Esophagus muscularis mucosa (tissue), 4 donors: ENCODE data around the gene PAPSS1. TPM values are rescaled to one million over a fixed set of nuclear protein-coding genes. Genes with fewer than 3 reads are reported as not detected.

Experiments
- DNase-seq: peaks from one replicate; pipeline ENCODE4 v3.0.0-alpha.2; 2017; ENCODE audit errors: extremely low spot score
- H3K27ac ChIP-seq, 4 donors: fragments of 200-600 bp; sonication (generic); replicated peaks in 1 of 4; 1 replicate in 3 of 4; 2 replicates in 1 of 4; pipeline ENCODE4 v1.5.1; 2016 to 2019; ENCODE audit warnings: mild to moderate bottlenecking in 1 of 4
- H3K27me3 ChIP-seq, 4 donors: fragments of 200-600 bp; sonication (generic); one replicate each; pipeline versions ENCODE4 v1.5.1 to v1.6.0; 2016 to 2019
- H3K36me3 ChIP-seq, 4 donors: fragments of 200-600 bp; sonication (generic); one replicate each; pipeline ENCODE4 v1.5.1; 2016 to 2019
- H3K4me1 ChIP-seq, 4 donors: fragments of 200-600 bp; sonication (generic); one replicate each; pipeline ENCODE4 v1.5.1; 2016 to 2019
- H3K4me3 ChIP-seq, 4 donors: fragments of 200-600 bp; sonication (generic); 1 replicate in 2 of 4; 2 replicates in 2 of 4; pipeline ENCODE4 v1.5.1; 2016 to 2019; ENCODE audit warnings: mild to moderate bottlenecking in 4 of 4, moderate library complexity in 1 of 4
- H3K9me3 ChIP-seq, 4 donors: fragments of 200-600 bp; sonication (generic); 1 replicate in 3 of 4; 2 replicates in 1 of 4; pipeline ENCODE4 v1.5.1; 2016 to 2019
- EP300 ChIP-seq: sonication (generic); formaldehyde crosslinking; IDR thresholded peaks from one replicate; pipeline ENCODE4 v1.6.1; 2017; ENCODE audit warnings: antibody characterized with exemption
- POLR2A ChIP-seq: fragments of 450-650 bp; IDR thresholded peaks from one replicate; pipeline ENCODE4 v1.6.1; 2017; ENCODE audit warnings: antibody characterized with exemption, moderate library complexity, mild to moderate bottlenecking, low read depth
- POLR2AphosphoS5 ChIP-seq, 2 donors: sonication (generic); formaldehyde crosslinking; IDR thresholded peaks; one replicate each; pipeline ENCODE4 v1.6.1; 2017; ENCODE audit warnings: antibody characterized with exemption in 2 of 2
- WGBS: methylation state at CpG from one replicate; pipeline ENCODE4 v1.1.5; 2018; 5-methylcytosine and 5-hydroxymethylcytosine counted together
- intact Hi-C: fragments of 100-400 bp; cut with DNase I; formaldehyde crosslinking; loops from one replicate; pipeline ENCODE4 v1.15.1; 2023
- total RNA-seq, 4 donors: library from RNA; depleted of rRNA; stranded (reverse); fragments of >200 nt; gene quantifications; one replicate each; pipeline versions ENCODE4 v1.1.0 to v1.2.1, GENCODE V29; 2016
- TF ChIP-seq, protein P1 (sequence below), 3 experiments: fragments of 200-600 bp in 2 of 3; fragments of 450-650 bp in 1 of 3; sonication (generic) in 2 of 3; IDR thresholded peaks; one replicate each; pipeline ENCODE4 v1.5.1; 2017 to 2019; ENCODE audit warnings: antibody characterized with exemption in 3 of 3, mild to moderate bottlenecking in 2 of 3, moderate library complexity in 1 of 3

Gene PAPSS1
- total RNA-seq, 4 donors from 2014 or later = 11.6 to 24.4 (median 18.1) TPM

DNA sequence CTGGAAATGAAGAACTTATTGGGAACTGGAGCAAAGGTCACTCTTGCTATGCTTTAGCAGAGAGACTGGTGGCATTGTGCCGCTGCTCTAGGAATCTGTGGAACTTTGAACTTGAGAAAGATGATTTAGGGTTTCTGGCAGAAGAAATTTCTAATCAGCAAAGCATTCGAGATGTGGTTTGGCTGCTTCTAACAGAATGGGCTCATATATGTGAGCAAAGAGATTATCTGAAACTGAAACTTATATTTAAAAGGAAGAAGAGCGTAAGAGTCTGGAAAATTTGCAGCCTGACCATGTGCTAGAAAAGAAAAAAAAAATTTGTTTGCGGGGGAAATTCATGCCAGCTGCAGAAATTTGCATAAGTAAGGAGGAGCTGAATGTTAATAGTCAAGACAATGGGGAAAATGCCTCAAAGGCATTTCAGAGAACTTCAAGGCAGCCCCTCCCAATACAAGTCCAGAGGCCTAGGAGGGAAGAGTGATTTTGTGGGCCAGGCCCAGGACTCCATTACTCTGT is 35.9 kb upstream of the PAPSS1 start:
- Histone ChIP-seq H3K27ac (no peak overlapping the region), H3K9me3 (no peaks in the 10 kb centered on the region), H3K4me3 (no peak overlapping the region), H3K4me1 (peaks cover 0 to 3% (median 0%) of the 10 kb centered on the region in 4 donors), H3K36me3 (no peaks in the 10 kb centered on the region), H3K27me3 (no peaks in the 10 kb centered on the region)
- no peak for DNase-seq
- TF ChIP-seq POLR2A (no peak), POLR2AphosphoS5 (IDR thresholded peaks at IDR 0.05) (no peak), EP300 (no peak)
- TF ChIP-seq, protein P1, sequence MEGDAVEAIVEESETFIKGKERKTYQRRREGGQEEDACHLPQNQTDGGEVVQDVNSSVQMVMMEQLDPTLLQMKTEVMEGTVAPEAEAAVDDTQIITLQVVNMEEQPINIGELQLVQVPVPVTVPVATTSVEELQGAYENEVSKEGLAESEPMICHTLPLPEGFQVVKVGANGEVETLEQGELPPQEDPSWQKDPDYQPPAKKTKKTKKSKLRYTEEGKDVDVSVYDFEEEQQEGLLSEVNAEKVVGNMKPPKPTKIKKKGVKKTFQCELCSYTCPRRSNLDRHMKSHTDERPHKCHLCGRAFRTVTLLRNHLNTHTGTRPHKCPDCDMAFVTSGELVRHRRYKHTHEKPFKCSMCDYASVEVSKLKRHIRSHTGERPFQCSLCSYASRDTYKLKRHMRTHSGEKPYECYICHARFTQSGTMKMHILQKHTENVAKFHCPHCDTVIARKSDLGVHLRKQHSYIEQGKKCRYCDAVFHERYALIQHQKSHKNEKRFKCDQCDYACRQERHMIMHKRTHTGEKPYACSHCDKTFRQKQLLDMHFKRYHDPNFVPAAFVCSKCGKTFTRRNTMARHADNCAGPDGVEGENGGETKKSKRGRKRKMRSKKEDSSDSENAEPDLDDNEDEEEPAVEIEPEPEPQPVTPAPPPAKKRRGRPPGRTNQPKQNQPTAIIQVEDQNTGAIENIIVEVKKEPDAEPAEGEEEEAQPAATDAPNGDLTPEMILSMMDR (IDR thresholded peaks at IDR 0.05) = no peak
- intact Hi-C loops = loop anchor here (5.0 kb wide), 1 partner anchor 66 kb away; the partner anchor contains the start of gene SGMS2
- WGBS = 73% methylated on average over 4 of the region's 4 CpGs

DNA sequence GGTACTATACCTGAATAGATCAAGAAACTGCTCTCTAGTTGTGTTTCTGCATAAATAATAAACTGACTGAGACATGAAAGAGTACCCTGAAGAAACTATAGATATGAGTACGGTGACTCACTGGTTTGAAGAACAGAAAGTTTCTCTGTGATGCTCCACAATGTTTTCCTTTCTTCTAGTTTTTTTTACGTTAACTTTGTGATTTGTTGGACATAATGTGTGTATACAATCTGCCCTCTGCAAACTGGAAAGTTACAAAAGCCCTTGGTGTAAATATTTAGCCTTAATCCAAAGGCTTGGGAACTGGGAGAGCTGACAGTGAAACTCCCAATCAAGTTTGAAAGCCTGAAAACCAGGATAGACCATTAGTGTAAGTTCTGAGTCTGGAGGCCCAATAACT is 31.6 kb upstream of the PAPSS1 start:
- no peak for DNase-seq
- WGBS = 72% methylated on average over 2 of the region's 2 CpGs
- Histone ChIP-seq H3K27ac (no peak overlapping the region), H3K27me3 (no peaks in the 10 kb centered on the region), H3K4me3 (no peak overlapping the region), H3K4me1 (no peaks in the 10 kb centered on the region), H3K9me3 (no peaks in the 10 kb centered on the region), H3K36me3 (no peaks in the 10 kb centered on the region)
- intact Hi-C loops = no loop called here
- TF ChIP-seq EP300 (no peak), POLR2AphosphoS5 (IDR thresholded peaks at IDR 0.05) (no peak), POLR2A (no peak)
- TF ChIP-seq, protein P1 (IDR thresholded peaks at IDR 0.05) = no peak

DNA sequence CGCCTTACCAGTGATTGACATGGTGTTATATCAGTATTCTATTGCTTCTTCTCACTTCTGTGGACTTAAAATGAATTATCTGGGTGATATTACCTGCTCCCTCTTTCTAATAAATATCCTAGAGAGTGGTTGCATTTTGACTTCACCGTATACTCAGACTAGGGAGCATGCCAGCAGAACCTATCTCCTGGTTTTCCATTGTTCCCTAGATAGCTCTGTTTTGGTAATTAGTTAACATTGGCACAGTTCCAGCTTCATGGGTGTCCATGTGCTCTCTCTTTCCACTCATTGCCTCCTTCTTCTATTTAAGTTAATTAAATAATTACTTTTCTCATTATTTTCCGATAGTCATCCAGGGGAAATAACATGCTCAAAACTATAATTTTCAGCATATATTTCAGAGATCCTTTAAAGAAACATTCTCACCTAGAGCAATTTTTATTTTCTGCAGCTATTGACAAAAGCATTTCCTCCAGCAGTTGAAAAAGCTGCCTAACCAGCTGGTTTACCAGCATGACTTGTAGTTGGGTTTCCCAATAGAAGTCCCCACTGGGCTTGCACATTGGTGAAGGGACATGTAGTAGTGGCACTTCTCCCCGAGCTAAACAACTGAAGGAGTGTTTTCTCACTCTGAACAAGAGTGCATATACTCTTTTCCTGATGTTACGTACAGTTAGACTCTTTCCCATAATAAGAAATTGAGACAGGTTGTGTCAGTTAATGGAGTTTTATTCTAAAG is 27.9 kb upstream of the PAPSS1 start:
- Histone ChIP-seq H3K4me1 (no peaks in the 10 kb centered on the region), H3K27me3 (no peaks in the 10 kb centered on the region), H3K36me3 (no peaks in the 10 kb centered on the region), H3K9me3 (no peaks in the 10 kb centered on the region), H3K27ac (no peak overlapping the region), H3K4me3 (no peak overlapping the region)
- no peak for DNase-seq
- intact Hi-C loops = no loop called here
- 88% methylated on average over 5 of the region's 5 CpGs for WGBS
- TF ChIP-seq POLR2A (no peak), POLR2AphosphoS5 (IDR thresholded peaks at IDR 0.05) (no peak), EP300 (no peak)
- TF ChIP-seq, protein P1 (IDR thresholded peaks at IDR 0.05) = no peak

DNA sequence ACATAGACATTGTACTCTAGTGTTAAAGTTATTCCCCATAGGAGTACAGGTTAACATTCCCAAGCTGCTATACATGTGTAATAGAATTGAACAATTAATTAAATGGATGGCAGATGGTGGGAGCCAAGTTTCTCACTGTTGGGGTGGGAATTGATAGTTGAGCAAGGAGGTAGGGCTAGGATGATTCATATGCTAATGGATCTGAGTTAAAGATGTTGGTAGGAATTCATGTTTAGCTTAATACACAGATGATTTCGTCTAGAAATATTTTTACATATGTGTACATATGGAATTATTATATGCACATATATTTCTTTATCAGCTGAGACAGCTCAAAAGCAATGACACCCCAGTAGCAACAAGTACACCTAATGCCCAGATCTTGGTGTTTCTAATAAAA is 26.1 kb upstream of the PAPSS1 start:
- intact Hi-C loops = no loop called here
- peaks cover 5 to 9% (median 6%) of the 10 kb centered on the region in 4 donors for H3K4me1 ChIP-seq
- 74% methylated on average over 1 of the region's 1 CpG for WGBS
- H3K27ac ChIP-seq = no peak overlapping the region
- no peak overlapping the region for H3K4me3 ChIP-seq
- no peaks in the 10 kb centered on the region for H3K36me3 ChIP-seq
- H3K27me3 ChIP-seq = no peaks in the 10 kb centered on the region
- TF ChIP-seq EP300 = no peak
- TF ChIP-seq, protein P1 (IDR thresholded peaks at IDR 0.05) = no peak
- TF ChIP-seq POLR2A = no peak
- no peak for TF ChIP-seq POLR2AphosphoS5 (IDR thresholded peaks at IDR 0.05)
- no peaks in the 10 kb centered on the region for H3K9me3 ChIP-seq
- DNase-seq = no peak
